Measurements from ENCODE around the gene NTM. TPM values are rescaled to one million over a fixed set of nuclear protein-coding genes. Genes with fewer than 3 reads are reported as not detected.

The NTM gene
- total and polyA plus RNA-seq, 12 donors, result 0.43 to 3.0 (median 1.3) TPM

DNA sequence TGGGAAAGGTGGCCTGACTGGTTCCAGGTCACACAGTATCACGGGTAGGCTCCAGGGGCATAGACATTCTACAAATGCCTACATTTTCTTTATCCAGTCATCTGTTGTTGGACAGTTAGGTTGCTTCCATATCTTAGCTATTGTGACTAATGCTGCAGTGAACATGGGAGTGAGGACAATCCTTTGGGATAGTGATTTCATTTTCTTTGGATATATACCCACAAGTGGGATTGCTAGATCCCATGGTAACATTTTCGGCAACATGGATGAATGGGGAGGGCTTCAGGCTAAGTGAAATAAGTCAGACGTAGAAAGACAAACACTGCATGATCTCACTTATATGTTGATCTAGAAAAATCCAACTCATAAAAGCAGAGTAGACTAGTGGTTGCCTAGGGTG is 744.3 kb downstream of the NTM start:
- H3K36me3 ChIP-seq, result no peaks in the 10 kb centered on the region
- no peak overlapping the region for H3K27ac ChIP-seq
- DNase-seq (no peak), ATAC-seq (no peak)
- WGBS, 2 donors, result 67 to 69% methylated on average over 3 of the region's 3 CpGs
- intact Hi-C loops (cut with DNase I), result loop anchor here in 9 of 10 donors (2.0 to 10.0 kb wide), 7 partner anchors 190 to 293 kb away; no protein-coding TSS in a partner anchor
- peaks cover 0 to 15% (median 4%) of the 10 kb centered on the region in 7 donors for H3K27me3 ChIP-seq
- TF ChIP-seq, protein P1, sequence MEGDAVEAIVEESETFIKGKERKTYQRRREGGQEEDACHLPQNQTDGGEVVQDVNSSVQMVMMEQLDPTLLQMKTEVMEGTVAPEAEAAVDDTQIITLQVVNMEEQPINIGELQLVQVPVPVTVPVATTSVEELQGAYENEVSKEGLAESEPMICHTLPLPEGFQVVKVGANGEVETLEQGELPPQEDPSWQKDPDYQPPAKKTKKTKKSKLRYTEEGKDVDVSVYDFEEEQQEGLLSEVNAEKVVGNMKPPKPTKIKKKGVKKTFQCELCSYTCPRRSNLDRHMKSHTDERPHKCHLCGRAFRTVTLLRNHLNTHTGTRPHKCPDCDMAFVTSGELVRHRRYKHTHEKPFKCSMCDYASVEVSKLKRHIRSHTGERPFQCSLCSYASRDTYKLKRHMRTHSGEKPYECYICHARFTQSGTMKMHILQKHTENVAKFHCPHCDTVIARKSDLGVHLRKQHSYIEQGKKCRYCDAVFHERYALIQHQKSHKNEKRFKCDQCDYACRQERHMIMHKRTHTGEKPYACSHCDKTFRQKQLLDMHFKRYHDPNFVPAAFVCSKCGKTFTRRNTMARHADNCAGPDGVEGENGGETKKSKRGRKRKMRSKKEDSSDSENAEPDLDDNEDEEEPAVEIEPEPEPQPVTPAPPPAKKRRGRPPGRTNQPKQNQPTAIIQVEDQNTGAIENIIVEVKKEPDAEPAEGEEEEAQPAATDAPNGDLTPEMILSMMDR (IDR thresholded peaks at IDR 0.05), result no peak
- H3K4me1 ChIP-seq, result peaks cover 0 to 6% (median 0%) of the 10 kb centered on the region in 9 donors
- H3K4me3 ChIP-seq, result no peak overlapping the region
- no peaks in the 10 kb centered on the region for H3K9me3 ChIP-seq

DNA sequence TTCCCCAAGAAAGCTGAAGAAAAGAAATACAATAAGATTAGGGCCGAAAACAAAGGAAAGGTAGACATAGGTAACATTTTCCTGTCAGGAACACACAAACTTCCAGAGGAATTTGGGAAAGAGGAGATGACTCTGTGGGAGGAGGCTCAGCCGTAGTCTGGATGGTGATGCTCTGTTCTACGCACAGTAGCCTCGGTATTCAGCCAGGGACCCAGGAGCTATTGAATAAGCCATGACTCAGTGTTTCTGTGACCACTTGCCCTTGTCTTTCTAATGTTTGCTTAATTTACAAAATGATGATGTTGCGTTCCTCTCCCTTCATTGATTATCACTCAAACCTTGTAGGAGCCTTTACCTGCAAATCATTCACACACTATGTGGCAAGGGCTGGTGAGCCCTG is 745.0 kb downstream of the NTM start:
- TF ChIP-seq, protein P1 (IDR thresholded peaks at IDR 0.05), result no peak
- H3K36me3 ChIP-seq, result no peaks in the 10 kb centered on the region
- peaks cover 0 to 15% (median 4%) of the 10 kb centered on the region in 7 donors for H3K27me3 ChIP-seq
- no peaks in the 10 kb centered on the region for H3K9me3 ChIP-seq
- no peak for DNase-seq
- ATAC-seq, result no peak
- peaks cover 0 to 6% (median 0%) of the 10 kb centered on the region in 9 donors for H3K4me1 ChIP-seq
- 88 to 90% methylated on average over 5 of the region's 5 CpGs for WGBS, 2 donors
- intact Hi-C loops (cut with DNase I), result loop anchor here in 7 of 10 donors (2.0 to 10.0 kb wide), 6 partner anchors 189 to 292 kb away; no protein-coding TSS in a partner anchor
- no peak overlapping the region for H3K4me3 ChIP-seq
- H3K27ac ChIP-seq, result no peak overlapping the region

DNA sequence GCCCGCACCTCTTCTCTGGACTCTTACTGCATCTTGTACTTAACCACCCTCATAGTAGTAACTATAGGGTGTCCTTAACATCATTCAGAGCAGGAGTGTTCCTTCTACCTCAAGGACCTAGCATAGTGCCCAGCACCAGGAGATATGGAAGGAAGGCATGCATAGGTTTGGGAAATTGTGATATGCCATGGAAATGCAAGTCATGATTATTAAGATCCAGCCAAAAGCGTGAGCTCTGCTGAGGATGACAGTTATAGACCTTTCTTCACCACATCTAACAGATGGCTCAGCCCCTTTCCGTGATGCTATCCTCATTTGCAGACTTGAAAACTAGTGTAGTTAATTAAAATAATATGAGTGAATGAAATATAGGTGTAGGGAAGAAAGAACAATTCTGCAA is 746.1 kb downstream of the NTM start:
- H3K9me3 ChIP-seq, result no peaks in the 10 kb centered on the region
- intact Hi-C loops (cut with DNase I), result loop anchor here in 6 of 10 donors (5.0 to 10.0 kb wide), 5 partner anchors 188 to 291 kb away; no protein-coding TSS in a partner anchor
- ATAC-seq (no peak), DNase-seq (no peak)
- H3K4me1 ChIP-seq, result peaks cover 0 to 5% (median 0%) of the 10 kb centered on the region in 9 donors
- H3K4me3 ChIP-seq, result no peak overlapping the region
- TF ChIP-seq, protein P1 (IDR thresholded peaks at IDR 0.05), result no peak
- H3K36me3 ChIP-seq, result no peaks in the 10 kb centered on the region
- H3K27me3 ChIP-seq, result peaks cover 0 to 15% (median 4%) of the 10 kb centered on the region in 7 donors
- WGBS, 2 donors, result 90 to 94% methylated on average over 3 of the region's 3 CpGs
- H3K27ac ChIP-seq, result no peak overlapping the region

DNA sequence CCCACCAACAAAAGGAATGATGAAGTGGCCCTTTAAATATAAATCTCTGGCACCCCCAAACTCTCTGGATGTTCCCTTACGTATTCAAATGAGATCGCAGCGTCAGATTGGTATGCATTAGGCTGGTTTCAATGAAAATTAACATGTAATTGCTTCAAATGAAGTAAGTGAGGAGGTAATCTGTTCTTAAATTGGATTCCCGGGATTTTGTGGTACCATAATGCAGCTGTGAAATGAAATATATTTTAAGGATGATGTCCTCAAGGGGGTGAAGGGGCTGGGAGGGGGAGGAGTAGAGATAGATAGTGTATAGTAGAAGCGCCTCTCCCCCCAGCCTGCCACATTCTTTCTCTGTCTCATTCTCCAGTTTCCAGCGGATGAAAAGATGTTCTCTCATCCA is 748.2 kb downstream of the NTM start:
- no peak for ATAC-seq
- no peak overlapping the region for H3K4me3 ChIP-seq
- no peaks in the 10 kb centered on the region for H3K9me3 ChIP-seq
- intact Hi-C loops (cut with DNase I), result loop anchor here in 6 of 10 donors (5.0 to 10.0 kb wide), 5 partner anchors 186 to 289 kb away; no protein-coding TSS in a partner anchor
- H3K27ac ChIP-seq, result no peak overlapping the region
- DNase-seq, result no peak
- TF ChIP-seq, protein P1 (IDR thresholded peaks at IDR 0.05), result no peak
- peaks cover 0 to 15% (median 4%) of the 10 kb centered on the region in 7 donors for H3K27me3 ChIP-seq
- H3K36me3 ChIP-seq, result no peaks in the 10 kb centered on the region
- peaks cover 0 to 5% (median 0%) of the 10 kb centered on the region in 9 donors for H3K4me1 ChIP-seq
- 82 to 87% methylated on average over 6 of the region's 6 CpGs for WGBS, 2 donors
